HG03520 (cell line): ENCODE measurements around the gene MXI1.
A peak's percentile ranks its signal among the peaks of the same experiment; 100 is the strongest.
"Not testable (repeated sequence)": the region's sequence is repeated elsewhere in the genome, so short reads cannot be mapped to it uniquely, and the experiment has no call there.

ENCODE experiments used
- ATAC-seq: cut with Tn5 transposase; IDR thresholded peaks from one replicate; pipeline ENCODE4 v1.9.1; 2021; ENCODE audit warnings: mild to moderate bottlenecking, moderate library complexity; ENCODE audit not compliant: unreplicated experiment

Gene MXI1

DNA sequence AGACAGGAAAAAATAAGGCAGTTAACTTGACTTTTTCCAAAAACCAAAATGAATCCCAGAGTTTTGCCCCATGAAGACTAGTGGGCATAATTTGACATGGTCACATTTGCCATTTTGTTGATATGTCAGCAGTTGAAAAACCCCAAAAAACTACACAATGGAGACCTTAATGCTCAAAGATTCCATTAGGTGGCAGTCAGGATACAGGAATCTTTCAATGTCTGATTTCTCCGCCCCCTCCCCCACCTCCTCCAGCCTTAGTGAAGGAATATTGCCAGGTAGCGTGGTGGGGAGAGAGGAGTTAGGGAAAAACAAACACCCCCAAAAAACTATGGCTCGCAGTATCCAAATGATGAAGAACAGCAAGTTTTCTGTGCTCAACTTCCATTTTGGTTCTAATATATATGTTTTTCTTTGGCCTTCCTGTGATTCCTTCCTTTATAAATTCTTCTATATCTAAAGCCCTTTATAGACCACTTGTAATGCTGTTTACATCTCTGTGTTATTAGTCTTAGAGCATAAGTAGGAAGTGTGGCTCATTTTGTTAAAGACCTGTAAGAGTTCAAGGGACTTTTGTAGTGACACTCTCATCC lies 104.0 kb downstream of the MXI1 start:
- ATAC-seq = no peak

DNA sequence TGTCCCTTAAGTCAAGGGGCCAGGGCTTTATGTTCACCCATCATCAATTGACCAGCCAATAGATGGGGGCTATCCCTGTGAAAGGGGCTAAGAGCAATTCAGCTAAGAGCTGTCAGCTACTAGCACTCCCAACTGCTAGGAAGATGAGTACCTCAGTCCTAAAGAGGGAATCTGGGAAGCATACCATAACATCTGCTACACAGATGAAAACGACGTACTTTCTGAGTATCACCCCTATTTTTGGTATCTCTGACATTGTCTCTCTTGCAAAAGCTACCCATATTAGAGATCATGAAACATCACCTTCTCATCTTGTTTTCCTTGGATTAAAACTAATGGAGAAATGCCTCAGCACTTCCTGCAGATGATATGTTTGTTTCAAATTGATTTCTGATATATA lies 104.8 kb downstream of the MXI1 start:
- ATAC-seq = no peak

DNA sequence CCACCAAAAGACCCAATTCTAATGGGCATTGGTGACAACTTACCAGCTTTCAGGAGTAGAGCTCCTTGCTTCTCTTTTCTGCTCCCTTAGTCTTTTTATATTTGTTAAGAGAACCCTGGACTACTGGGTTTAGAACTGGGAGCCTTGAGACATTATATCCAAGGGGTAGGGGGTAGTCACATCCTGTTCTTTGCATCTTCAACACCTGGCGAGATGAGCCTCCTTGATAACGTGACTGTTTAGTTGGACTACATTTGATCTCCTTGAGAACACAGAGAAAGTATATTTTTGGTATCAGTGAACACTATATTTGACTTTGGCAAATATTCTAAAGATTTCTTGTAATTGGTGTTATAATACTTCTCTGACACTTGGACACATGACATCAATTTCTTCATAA lies 106.3 kb downstream of the MXI1 start:
- no peak for ATAC-seq

DNA sequence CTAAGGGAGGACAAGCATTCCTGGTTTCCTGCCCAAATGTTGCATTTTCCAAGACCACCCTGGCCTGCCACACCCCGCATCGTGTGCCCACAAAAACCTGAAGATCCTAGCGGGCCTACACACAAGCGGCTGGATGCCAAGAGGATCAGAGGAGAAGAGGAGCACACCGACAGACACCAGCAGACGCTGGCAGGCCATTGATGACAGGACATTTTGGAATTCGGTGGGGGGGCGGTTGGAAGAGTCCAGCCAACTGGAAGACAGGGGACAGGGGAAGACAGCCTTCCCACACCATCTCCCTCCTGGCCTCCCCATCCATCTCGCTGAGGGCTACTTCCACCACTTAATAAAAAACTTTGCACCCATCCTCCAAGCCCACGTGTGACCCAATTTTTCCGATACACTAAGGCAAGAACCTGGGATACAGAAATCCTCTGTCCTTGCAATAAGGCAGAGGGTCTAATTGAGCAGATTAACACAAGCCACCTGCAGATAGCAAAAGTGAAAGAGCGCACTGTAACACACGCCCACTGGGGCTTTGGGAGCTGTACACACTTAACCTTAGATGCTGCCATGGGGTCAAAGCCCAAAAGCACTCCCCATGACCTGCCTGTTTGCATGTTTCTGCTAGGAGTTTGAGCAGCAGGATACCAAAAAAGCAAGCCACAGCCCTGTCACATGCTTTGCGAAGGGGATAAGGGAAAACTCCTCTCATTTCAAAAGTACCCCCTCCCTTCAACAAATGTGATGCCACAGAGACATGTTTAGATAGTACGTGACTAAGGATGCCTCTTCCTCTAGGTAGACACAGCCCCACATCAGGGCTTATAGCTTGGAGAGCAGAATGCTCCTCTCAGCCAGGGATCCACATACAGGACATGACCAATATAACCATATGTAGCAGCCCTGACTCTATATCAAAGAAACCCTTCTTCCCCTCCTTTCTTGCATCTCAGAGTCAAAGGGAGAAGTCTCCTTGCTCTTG lies 110.8 kb downstream of the MXI1 start:
- ATAC-seq = no peak

DNA sequence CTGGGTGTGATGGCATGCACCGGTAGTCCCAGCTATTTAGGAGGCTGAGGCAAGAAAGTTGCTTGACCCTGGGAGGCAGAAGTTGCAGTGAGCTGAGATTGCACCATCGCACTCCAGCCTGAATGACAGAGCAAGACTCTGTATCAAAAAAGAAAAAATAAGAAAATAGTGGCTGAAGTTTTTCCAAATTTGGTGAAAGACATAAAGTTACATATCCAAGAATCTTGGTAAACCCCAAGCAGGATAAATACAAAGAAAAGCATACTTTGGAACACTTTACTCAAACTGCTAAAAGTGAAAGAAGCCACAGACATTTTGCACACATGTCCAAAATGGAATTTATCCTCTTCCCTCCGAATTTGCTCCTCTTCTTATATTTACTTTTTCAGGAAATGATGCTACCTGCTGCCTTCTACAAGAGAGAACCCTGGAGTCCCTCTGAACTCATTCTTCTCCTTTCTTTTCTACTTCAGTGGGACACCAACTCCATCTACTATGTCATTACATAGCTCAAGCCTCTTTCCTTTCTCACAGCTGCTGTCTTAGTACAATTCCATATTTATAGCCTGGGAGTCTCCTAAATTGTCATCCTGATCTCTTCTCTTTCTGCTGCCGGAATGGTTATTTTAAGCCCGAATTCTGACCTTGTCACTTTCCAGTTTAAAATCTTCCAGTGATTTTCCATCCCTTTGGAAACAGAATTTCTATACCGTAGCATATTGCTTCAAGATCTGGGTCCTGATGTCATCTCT lies 114.6 kb downstream of the MXI1 start:
- no peak for ATAC-seq

DNA sequence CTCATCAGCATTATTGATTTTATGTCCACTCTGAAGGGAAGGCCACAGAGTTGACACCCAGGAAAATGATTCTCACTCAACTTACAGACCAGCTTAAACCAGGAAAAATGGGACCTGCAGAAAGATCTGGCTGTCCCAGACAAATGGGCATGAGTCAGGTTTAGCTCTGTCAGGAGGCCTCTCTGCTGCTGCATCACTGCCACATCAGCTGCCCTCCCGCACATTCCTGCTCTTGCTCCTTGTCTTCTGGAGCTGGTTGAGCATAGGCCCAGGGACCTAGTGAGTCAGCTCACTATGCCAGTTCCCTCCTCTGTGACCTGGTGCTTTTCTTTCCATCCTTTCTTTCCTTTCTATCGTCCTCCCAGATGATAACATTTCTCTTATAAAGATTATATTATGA lies 116.1 kb downstream of the MXI1 start:
- ATAC-seq = no peak

DNA sequence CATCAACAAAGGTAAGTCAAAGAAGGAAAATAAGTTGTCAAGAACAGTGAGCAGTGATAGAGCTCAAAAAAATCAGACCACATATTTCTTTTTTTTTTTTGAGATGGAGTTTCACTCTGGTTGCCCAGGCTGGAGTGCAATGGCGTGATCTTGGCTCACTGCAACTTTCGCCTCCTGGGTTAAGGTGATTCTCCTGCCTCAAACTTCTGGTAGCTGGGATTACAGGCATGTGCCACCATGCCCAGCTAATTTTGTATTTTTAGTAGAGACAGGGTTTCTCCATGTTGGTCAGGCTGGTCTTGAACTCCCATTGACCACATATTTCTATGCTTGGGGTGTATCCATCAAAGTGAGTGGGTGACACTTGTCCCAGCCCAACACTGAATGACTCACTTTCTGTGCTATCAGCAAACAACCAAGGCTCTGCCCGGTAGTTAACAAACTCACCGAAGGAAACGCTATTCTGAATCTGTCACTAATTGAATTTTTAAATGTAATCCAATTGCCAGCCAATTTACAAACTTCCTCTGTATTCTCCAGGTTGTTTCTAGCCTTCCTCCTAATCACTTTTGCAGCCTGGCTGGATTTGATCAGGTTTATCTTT lies 116.9 kb downstream of the MXI1 start:
- peak; percentile 64 for ATAC-seq

DNA sequence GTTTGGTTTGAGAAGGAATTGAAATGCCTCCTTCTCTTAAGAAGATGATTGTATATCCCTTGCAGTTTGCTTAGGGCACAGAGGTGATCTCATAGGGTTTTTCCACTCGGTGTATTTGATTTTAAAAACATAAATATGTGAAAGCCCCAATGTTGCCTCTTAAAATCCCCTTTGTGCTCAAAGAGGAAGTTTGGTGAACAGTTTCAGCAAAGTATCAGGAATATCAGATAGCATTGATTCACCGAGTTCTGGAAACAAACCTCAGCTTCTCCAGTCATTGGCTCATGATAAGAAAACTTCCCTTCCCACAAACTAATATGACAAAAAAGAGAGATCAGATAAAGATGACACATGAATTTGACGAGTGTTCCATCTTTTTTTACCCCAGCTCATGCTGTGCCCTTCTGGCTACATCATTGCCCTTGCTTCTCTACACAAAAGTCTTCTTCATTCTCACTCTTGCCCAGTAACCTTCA lies 117.4 kb downstream of the MXI1 start:
- peak; percentile 58 for ATAC-seq

DNA sequence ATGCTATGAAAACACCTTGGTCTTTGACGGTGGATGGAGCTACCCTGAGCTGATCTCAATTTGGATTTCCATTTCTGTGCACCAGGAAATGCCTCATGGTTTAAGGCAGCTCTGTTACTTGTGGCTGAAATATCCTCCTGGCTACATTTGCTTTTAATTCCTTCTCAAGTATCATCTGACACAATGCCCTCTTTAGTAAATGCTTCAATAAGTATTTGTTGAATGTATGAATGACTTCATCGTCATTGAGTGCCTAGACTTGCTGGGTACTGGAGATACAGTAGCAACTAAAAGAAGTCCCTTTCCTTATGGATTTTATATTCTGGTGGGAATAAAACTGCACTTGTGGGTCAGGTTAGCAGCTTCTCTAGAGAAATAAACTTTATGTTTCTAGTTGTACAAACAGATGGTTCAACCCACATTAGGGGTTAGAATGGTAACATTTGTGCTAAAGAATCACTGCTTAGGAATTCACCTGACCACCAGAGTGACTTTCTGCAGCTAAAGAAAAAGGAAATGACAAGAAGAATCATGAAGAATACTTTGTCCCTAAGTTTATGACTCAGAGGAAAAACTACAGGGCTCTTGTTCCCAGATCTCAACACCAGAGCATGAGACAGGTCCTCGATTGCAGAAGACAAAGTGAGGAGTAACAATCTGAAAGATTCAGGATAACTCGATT lies 119.1 kb downstream of the MXI1 start:
- no peak for ATAC-seq

DNA sequence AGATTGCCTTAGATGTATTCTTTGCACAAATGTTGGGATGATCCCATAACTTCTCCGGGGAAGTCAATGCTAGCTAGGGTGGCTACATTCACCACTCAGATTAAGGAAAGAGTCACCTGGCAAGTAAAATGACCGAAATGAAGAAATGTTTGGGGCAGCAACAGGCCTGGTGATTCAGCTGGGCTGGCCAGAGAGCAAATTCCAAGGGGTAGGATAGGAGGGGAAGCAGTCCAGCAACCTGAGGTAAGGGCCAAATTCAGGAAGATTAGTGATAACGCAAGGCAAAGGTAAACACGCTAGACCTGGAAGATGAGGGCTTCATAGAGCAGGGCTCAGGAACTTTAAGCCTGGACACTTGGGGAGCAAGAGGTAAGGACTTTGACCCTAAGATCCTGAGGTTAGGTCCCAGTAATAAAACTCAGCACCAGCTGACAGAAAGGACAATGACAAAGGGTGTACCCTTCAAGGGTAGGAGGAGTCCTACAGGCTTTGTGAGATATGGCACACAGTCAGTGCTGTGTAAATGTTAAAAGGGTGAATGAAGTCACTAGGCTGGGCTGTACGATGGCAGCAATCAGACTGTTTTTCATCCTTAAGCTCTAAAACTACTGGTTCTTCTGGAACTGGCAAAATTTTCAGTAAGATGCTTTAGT lies 120.0 kb downstream of the MXI1 start:
- no peak for ATAC-seq

DNA sequence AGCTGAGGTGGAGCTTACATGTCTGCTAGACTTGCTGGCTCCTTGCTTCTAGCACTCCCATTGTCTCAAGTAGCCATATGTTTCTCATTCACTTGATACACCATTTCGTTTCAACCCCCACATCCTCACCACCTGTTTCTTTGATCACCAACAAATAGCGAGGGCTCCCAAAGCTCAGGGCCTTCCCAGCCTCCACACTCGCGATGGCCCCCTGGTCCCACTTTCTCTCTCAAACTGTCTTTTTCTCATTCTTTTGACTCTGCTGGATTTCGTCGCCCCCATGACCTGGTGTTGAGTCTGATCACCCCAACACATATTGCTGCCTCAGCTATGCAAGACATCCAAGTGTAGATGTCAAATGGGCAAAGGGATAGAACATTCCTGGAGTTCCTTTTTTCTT lies 123.3 kb downstream of the MXI1 start:
- no peak for ATAC-seq

DNA sequence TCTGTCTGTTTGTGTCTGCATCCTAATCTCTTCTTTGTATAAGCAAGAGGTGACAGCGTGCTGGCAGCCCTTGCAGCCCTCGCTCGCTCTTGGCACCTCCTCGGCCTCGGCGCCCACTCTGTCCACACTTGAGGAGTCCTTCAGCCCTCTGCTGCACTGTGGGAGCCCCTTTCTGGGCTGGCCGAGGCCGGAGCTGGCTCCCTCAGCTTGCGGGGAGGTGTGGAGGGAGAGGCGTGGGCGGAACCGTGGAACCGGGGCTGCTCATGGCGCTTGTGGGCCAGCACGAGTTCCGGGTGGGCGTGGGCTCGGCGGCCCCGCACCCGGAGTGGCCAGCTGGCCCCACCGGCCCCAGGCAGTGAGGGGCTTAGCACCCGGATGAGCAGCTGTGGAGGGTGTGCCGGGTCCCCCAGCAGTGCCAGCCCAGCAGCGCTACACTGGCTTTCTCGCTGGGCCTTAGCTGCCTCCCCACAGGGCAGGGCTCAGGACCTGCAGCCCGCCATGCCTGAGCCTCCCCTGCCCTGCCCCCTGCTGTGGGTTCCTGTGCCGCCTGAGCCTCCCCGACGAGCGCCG lies 123.9 kb downstream of the MXI1 start:
- ATAC-seq = not testable (repeated sequence)

DNA sequence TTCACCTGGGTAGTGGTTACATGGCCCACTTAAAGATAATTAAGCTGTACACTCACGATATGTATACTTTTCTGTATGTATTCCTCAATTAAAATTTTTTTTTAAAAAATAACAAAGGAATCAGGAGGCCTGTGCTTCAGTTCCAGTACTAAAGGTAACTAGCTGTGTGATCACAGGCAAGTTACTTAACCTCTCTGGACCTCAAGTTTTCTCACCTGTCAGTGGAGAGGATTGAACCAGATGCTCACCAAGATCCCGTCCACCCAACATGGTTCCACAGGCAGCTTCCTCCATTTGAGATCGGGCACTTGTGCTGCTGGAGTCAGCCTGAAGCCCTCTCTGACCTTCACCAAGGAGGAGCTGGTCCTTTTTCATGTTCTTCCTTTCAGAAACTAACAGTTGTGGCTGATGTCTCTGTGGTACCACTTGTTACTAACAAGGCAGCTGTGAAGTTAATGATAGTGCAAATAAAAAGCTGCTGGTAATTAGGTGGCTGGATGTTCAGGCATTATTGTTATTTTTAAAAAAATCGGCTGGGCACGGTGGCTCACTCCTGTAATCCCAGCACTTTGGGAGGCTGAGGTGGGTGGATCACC lies 126.8 kb downstream of the MXI1 start:
- no peak for ATAC-seq

DNA sequence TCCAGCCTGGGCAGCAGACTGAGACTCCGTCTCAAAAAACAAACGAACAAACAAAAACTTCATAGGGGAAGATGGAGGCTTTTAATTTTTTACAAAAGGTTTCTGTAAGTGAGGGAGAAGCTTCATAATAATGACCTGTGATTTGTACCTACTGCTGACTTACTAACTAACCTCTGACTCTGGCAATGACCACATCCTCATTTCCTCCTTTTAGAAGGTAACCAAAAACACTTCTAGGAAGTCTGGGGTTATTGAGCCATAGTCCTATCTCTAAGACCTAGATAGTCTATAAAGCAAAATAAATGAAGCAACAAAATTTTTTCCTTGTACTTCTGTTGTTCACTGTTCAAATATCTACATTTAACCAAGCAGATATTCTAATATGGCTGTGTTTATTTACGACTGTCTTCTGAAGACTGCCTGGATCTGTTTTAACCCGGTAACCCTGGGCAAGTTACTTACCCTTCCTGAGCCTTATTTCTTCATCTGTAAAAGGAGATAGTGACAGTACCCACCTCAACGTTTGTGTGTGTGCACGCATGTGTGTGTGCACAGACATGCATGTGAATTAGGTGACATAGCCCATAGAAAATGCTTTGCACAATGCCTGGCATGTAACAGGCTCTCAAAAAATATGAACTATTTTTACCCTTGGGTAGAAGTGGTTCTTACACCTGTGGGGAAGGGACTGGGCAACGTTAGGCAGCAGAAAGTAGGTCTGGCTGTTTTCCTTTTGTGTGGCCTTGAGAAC lies 128.1 kb downstream of the MXI1 start:
- no peak for ATAC-seq

DNA sequence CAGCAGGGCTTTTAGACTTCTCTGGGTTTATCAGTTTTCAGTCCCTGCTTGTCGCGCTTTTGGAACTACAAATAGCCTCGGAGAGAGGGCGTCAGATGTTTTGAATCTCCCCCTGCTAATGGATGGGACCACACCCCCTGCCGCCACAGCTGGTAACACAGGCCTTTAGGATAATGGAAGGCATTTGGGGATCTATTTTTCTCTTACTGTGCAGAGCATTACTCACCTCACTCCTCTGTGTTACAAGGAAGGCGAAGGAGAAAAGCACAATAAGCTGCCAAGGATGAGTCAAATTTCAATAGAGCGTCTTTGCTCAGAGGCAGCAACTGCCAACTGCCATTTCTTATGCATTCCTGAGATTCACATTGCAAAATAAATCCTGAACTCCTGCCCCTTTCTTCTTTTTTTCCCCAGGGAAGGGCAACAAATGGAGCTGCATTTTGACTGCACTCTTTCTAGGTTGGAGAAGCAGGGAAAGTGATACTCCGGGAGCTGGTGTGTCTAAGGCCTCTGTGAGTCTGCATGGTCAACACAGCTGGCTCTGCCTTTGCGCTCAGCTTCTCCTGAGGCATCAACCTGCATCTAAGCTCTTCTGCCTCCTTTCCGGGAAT lies 128.8 kb downstream of the MXI1 start:
- no peak for ATAC-seq
